ENCODE measurements around the gene ZFAND2A.

ZFAND2A gene

DNA sequence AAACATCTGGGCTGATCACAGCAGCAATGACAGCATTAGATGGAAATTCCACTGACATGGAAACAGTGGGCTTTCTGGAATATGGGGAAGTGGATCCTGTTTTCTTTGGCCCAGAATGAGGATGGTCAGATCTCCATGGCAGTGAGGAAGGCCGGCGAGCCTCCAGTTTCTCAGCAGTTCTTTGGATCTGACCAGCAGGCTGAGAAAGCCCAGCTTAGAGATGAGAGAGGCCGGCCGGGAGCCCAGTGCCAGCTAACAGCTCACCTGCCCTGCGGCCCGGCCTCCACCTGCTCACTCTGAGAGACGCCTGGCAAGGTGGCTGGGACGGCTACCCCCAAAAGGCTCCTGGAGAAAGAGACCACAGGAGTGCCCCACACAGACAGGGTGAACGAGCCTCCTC lies 47.9 kb downstream of the ZFAND2A start:
- TF ChIP-seq, protein P1, sequence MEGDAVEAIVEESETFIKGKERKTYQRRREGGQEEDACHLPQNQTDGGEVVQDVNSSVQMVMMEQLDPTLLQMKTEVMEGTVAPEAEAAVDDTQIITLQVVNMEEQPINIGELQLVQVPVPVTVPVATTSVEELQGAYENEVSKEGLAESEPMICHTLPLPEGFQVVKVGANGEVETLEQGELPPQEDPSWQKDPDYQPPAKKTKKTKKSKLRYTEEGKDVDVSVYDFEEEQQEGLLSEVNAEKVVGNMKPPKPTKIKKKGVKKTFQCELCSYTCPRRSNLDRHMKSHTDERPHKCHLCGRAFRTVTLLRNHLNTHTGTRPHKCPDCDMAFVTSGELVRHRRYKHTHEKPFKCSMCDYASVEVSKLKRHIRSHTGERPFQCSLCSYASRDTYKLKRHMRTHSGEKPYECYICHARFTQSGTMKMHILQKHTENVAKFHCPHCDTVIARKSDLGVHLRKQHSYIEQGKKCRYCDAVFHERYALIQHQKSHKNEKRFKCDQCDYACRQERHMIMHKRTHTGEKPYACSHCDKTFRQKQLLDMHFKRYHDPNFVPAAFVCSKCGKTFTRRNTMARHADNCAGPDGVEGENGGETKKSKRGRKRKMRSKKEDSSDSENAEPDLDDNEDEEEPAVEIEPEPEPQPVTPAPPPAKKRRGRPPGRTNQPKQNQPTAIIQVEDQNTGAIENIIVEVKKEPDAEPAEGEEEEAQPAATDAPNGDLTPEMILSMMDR (IDR thresholded peaks at IDR 0.05; ENCODE audit: borderline replicate concordance, control extremely low read depth, extremely low read depth, insufficient read depth, missing control alignments): no peak
- no peak for DNase-seq (ENCODE audit: low spot score)
- in situ Hi-C loops (cut with MboI; ENCODE audit: low sequenced_read_pairs, unreplicated experiment): no loop called here

DNA sequence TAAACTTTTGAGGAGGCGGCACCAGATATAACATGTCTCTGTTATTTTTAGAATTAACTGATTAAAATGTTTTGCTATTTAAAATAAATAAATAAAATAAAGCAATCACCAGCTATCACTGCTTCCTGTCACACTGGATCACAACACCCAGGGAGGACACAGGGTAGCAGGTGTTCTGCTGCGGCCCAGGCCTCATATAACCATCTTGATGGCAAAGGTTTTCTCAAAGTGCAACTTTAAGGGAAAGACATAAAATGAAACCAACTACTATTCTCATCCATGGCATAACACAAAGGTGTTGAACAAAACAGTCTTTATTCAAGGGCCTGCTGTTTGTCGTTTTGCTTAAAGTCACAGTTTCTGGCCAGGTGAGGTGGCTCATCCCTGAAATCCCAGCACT lies 48.8 kb downstream of the ZFAND2A start:
- in situ Hi-C loops (cut with MboI; ENCODE audit: low sequenced_read_pairs, unreplicated experiment): no loop called here
- DNase-seq (ENCODE audit: low spot score): no peak
- TF ChIP-seq, protein P1 (IDR thresholded peaks at IDR 0.05; ENCODE audit: borderline replicate concordance, control extremely low read depth, extremely low read depth, insufficient read depth, missing control alignments): no peak

DNA sequence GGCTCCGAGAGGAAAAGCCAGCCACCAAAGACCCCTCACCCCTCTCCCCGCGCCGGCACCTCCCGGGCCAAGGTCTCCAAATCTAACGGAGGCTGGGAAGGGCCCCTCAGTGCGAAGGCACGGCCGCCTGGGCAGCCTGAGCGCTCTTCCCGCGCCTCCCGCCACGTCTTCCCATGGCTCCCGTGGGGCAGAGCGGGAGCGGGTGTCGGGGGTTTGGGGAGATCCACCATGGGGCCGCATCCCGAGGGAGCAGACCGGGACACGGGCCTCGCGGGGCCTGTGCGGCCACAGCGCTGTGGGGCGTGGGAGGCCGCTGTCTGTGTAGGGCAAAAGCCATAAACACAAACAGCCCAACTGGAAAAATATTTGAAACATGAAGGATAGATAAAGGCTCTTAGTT lies 49.6 kb downstream of the ZFAND2A start:
- TF ChIP-seq, protein P1 (IDR thresholded peaks at IDR 0.05; ENCODE audit: borderline replicate concordance, control extremely low read depth, extremely low read depth, insufficient read depth, missing control alignments): no peak
- DNase-seq (ENCODE audit: low spot score): no peak
- in situ Hi-C loops (cut with MboI; ENCODE audit: low sequenced_read_pairs, unreplicated experiment): no loop called here

- in situ Hi-C loops (cut with MboI; ENCODE audit: low sequenced_read_pairs, unreplicated experiment): no loop called here
- TF ChIP-seq, protein P1 (IDR thresholded peaks at IDR 0.05; ENCODE audit: borderline replicate concordance, control extremely low read depth, extremely low read depth, insufficient read depth, missing control alignments): no peak
Measured at GRCh38 chr7:1109581-1110310, 50.2 kb downstream of the ZFAND2A start.

GRCh38 chr7:1108264-1108920 lies 51.6 kb downstream of the ZFAND2A start:
- TF ChIP-seq, protein P1 (IDR thresholded peaks at IDR 0.05; ENCODE audit: borderline replicate concordance, control extremely low read depth, extremely low read depth, insufficient read depth, missing control alignments): no peak
- in situ Hi-C loops (cut with MboI; ENCODE audit: low sequenced_read_pairs, unreplicated experiment): no loop called here
- DNase-seq (ENCODE audit: low spot score): no peak

More at GRCh38 chr7:1109581-1110310, 50.2 kb downstream of the ZFAND2A start:
- DNase-seq (ENCODE audit: low spot score): no peak

DNA sequence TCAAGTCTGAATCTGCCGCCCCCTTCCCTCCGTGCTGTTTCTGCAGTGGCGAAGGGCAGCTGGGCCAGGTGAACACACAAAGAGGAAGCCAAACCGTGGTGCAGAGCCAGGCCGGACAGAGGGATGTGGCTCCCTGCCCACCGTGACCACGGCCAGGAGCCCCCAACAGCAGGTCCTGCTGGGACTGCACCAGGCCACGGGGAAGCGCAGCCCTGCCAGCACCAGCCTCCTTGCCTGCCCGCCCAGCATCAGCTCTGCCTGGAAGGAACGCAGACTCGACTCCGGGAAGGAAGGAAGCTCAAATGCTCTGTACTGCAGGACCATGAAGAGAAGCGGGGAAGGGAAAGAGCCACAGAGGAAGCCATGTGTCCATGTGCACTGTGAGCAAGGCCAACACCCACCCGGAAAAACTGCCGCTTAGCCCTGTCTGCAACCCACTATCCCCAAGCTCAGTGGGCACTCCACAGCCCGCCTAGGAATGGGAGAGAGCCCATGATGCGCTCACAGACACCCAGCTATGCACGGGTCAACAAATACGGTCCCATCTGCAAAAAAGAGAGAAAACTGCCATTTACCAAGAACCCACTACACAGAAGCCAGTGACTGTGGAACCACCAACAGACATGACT lies 53.1 kb downstream of the ZFAND2A start:
- in situ Hi-C loops (cut with MboI; ENCODE audit: low sequenced_read_pairs, unreplicated experiment): no loop called here
- TF ChIP-seq, protein P1 (IDR thresholded peaks at IDR 0.05; ENCODE audit: borderline replicate concordance, control extremely low read depth, extremely low read depth, insufficient read depth, missing control alignments): no peak
- no peak for DNase-seq (ENCODE audit: low spot score)
